Non-pigmented ciliary epithelial cell (primary cell): ENCODE measurements around the gene CMYA5.
"Not testable (repeated sequence)": the region's sequence is repeated elsewhere in the genome, so short reads cannot be mapped to it uniquely, and the experiment has no call there.

Experiments used
- DNase-seq: peaks from one replicate; pipeline ENCODE4 v3.0.0-alpha.2; 2010; ENCODE audit warnings: low read depth

CMYA5 gene

GRCh38 chr5:79746642-79747569 lies 57.3 kb downstream of the CMYA5 start:
- DNase-seq: no peak

GRCh38 chr5:79750611-79751510 lies 61.2 kb downstream of the CMYA5 start:
- DNase-seq: no peak

DNA sequence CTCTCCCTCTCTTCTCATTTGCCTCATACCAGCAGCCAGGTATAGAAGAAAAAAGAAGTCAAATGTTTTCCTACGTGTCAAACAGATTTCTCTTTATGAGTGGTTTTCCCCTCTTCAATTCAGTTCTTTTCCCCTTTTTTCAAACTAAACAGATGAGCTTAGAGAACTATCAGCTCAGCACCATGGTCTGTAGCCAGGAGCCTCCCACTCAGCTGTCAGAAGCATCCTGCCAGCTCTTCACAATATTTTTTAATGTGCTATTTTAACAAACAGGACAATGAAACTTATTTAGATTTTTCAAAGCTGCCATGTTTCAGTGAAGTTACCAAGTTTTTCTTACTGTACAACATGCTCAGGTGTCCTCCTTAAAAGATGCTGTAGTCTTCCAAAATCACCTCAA lies 63.5 kb downstream of the CMYA5 start:
- no peak for DNase-seq

- DNase-seq: no peak
These were observed 64.4 kb downstream of the CMYA5 start for GRCh38 chr5:79753877-79754645.

- DNase-seq: no peak
These were observed 65.4 kb downstream of the CMYA5 start for GRCh38 chr5:79754865-79755555.

DNA sequence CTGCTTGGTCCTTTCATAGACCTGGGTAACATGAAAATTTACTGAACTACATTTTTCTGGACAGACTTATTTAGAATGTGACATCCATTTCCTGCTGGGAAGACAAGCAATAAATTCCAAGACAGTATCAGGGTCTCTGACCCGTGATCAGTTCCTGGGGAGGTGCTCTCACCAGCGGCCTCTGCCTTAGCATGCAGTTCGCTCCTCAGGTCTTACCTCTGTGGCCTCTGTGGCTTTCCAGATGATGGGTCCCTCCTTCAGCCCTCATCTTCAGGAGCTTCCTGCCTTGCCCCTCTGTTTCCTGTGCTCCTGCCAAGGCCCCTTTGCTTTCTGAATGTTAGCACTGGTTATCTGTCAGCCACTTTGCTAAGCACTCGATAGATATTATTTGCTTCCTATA lies 66.4 kb downstream of the CMYA5 start:
- no peak for DNase-seq

DNA sequence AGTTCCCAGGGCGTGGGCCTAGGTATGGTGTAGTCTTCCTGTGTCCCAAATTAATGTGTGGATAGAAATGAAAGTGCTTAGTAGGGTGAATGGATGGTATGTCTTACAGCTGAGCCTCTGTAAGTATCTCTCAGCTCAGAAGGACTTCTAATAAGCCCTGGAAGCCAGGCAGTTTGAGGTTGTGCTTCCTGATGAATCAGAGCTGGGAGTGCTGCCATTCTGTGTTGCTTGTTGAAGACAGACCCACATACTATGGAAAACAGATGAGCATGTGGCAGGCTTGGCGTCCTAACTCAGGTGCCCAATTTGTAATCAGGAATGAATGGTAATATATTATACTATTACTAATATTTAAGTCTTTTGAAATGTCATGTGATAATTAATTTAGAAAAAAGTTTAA lies 69.8 kb downstream of the CMYA5 start:
- peak; percentile 22 for DNase-seq

DNA sequence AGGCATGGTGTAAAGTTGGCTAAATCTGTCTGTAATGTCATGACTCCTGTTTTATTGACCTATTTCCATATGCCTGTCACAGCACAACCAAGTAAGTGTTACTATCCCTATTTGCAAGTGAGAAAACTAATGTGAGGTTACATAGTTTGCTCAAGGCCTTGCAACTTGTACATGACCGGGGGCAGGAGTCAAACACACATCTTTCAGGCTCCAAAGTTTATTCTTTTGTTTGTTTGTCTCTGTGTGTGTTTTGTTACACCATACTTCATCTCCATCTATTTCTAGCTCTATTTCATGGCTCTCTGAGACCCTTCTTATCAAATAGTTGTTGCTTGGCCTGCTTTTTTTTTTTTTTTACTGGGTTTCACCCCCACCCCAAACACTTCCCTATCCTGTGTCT lies 70.2 kb downstream of the CMYA5 start:
- no peak for DNase-seq

GRCh38 chr5:79762929-79763328 lies 73.3 kb downstream of the CMYA5 start:
- DNase-seq: no peak

- not testable (repeated sequence) for DNase-seq
These were observed 74.5 kb downstream of the CMYA5 start for GRCh38 chr5:79764147-79764546.

- DNase-seq: no peak
These were observed 81.8 kb downstream of the CMYA5 start for GRCh38 chr5:79771387-79771786.

GRCh38 chr5:79772651-79773050 lies 83.0 kb downstream of the CMYA5 start:
- DNase-seq: no peak

- DNase-seq: no peak
These were observed 84.0 kb downstream of the CMYA5 start for GRCh38 chr5:79773612-79774011.

- no peak for DNase-seq
These were observed 84.7 kb downstream of the CMYA5 start for GRCh38 chr5:79774171-79774854.

DNA sequence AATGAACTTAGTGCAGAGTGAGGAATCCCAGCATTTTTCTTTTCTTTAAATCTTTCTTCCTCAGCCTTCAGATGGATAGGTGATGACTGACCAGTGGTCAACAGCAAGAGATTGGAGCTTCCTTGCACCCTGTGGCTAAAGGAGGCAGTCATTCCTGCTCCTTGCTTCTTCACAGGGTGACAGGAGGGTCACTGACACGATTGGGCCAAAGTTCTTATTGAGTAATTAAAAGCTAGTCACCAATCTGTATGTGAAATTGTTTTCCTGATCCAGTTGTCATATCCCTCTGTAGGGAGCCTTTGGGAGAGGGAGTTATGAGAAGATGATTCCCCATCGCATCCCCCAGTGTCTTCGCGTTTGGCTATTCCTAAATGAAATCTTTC lies 85.2 kb downstream of the CMYA5 start:
- no peak for DNase-seq

- not testable (repeated sequence) for DNase-seq
These were observed 95.1 kb downstream of the CMYA5 start for GRCh38 chr5:79784741-79785140.

GRCh38 chr5:79785983-79786382 lies 96.3 kb downstream of the CMYA5 start:
- no peak for DNase-seq

- DNase-seq: no peak
These were observed 97.8 kb downstream of the CMYA5 start for GRCh38 chr5:79787448-79787847.

DNA sequence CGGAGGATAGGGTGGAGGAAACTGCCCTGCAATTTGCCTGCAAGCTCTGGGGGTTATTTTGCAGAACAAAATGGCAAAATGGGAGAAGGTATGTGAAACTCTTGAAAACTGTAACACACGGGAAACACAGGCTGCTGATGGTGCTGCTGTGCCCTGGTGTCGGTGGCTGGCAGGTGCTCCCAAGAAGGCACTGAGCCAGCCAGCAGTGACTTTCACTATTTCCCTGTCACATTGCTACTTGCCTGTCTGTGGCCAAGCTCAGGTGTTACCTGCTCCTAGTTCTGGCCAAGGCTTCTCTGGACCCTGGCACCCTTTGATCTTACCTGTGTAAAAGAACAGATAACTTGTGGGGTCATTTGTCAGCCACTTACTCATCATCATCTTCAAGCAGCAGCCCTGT lies 102.2 kb downstream of the CMYA5 start:
- no peak for DNase-seq

DNA sequence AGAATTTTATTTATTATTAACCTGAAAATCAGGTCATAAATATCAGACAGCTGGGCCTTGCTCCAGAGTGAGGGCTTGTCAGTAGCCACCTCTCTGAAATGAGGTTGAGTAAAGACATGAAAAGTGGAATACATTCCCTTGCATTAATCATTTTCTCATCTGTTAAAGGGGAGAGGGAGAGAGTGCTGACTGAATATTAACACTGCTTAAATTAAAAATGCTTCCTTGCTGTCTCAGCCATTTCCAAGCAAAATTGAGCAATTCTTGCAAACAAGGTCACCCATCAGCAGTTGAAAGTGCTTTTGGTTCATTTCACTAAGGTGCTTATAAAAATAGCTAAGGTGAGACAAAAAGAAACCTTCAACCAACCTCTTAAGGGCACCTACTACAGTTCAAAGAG lies 102.8 kb downstream of the CMYA5 start:
- no peak for DNase-seq

DNA sequence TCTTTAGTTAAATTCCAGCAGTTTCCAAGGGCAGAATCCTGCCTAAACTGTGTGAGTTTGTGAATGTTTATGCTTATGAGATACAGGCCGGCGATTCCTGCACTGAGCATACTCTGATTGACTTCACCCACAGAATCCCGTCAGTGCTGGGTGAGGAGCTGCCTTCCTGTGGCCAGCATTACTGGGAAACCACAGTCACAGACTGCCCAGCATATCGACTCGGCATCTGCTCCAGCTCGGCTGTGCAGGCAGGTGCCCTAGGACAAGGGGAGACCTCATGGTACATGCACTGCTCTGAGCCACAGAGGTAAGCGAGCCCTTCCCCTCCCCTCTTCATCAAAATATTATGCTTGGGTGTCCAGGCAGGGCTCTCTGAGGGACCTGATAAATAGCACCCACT lies 103.7 kb downstream of the CMYA5 start:
- DNase-seq: no peak
